GM10266 (cell line): ENCODE data around the gene TSC2.

Source experiments
- DNase-seq: peaks from one replicate; pipeline ENCODE4 v3.0.0; 2012; ENCODE audit errors: extremely low spot score
- CTCF ChIP-seq: IDR thresholded peaks from 2 replicates; pipeline ENCODE4 v1.5.1; 2012; ENCODE audit warnings: mild to moderate bottlenecking, low read depth; ENCODE audit not compliant: control insufficient read depth, insufficient read depth; ENCODE audit errors: missing control alignments

Gene TSC2

GRCh38 chr16:2037647-2038381, 10.0 kb upstream of the TSC2 start:
- TF ChIP-seq CTCF, result no peak
- no peak for DNase-seq

- no peak for DNase-seq
- no peak for TF ChIP-seq CTCF
Observed at GRCh38 chr16:2038382-2039231, 9.2 kb upstream of the TSC2 start.

- TF ChIP-seq CTCF, result no peak
Observed at GRCh38 chr16:2039274-2040031, 8.3 kb upstream of the TSC2 start.

GRCh38 chr16:2040041-2040786, 7.6 kb upstream of the TSC2 start:
- no peak for DNase-seq
- TF ChIP-seq CTCF, result no peak

More at GRCh38 chr16:2039274-2040031, 8.3 kb upstream of the TSC2 start:
- no peak for DNase-seq

- DNase-seq, result no peak
Observed at GRCh38 chr16:2040787-2041522, 6.8 kb upstream of the TSC2 start.

More at GRCh38 chr16:2040787-2041522, 6.8 kb upstream of the TSC2 start:
- no peak for TF ChIP-seq CTCF
